GM19193 (cell line): ENCODE measurements around the gene ZFPM1.

Experiments
- POLR2A ChIP-seq: IDR thresholded peaks from 4 replicates; pipeline ENCODE4 v1.6.1; 2011; ENCODE audit not compliant: insufficient read depth, insufficient read length; ENCODE audit errors: extremely low read depth

Gene ZFPM1

GRCh38 chr16:88453217-88453531, at the start of gene ZFPM1:
ZFPM1 (plus strand) TSS chr16:88453280; CDS start chr16:88453639, 359 bp downstream.
- peak; percentile 39 for TF ChIP-seq POLR2A

- TF ChIP-seq POLR2A: no peak
Measured at GRCh38 chr16:88403794-88404581, 49.1 kb upstream of the ZFPM1 start.

GRCh38 chr16:88404769-88405168, 48.3 kb upstream of the ZFPM1 start:
- no peak for TF ChIP-seq POLR2A

- no peak for TF ChIP-seq POLR2A
Measured at GRCh38 chr16:88405216-88406060, 47.6 kb upstream of the ZFPM1 start.

GRCh38 chr16:88406096-88407041, 46.7 kb upstream of the ZFPM1 start:
- no peak for TF ChIP-seq POLR2A

GRCh38 chr16:88407042-88407420, 46.0 kb upstream of the ZFPM1 start:
- no peak for TF ChIP-seq POLR2A

GRCh38 chr16:88407807-88408206, 45.3 kb upstream of the ZFPM1 start:
- TF ChIP-seq POLR2A: no peak

GRCh38 chr16:88408561-88409142, 44.4 kb upstream of the ZFPM1 start:
- TF ChIP-seq POLR2A: no peak

GRCh38 chr16:88409296-88410065, 43.6 kb upstream of the ZFPM1 start:
- TF ChIP-seq POLR2A: no peak

GRCh38 chr16:88411951-88412576, 41.0 kb upstream of the ZFPM1 start:
- TF ChIP-seq POLR2A: no peak

GRCh38 chr16:88412766-88413165, 40.3 kb upstream of the ZFPM1 start:
- no peak for TF ChIP-seq POLR2A

GRCh38 chr16:88413231-88413630, 39.8 kb upstream of the ZFPM1 start:
- TF ChIP-seq POLR2A: no peak

- TF ChIP-seq POLR2A: no peak
Measured at GRCh38 chr16:88413631-88414030, 39.4 kb upstream of the ZFPM1 start.
